Subcutaneous preadipocyte (primary cell): Measurements from ENCODE around the gene EEA1. TPM values are rescaled to one million over a fixed set of nuclear protein-coding genes. Genes with fewer than 3 reads are reported as not detected.

Source experiments
- small RNA-seq: library from RNA; depleted of rRNA; stranded (forward); fragments of <200 nt; gene quantifications from one replicate; pipeline ENCODE3, GENCODE V24; 2012
- total RNA-seq: library from RNA; depleted of rRNA; stranded (reverse); fragments of >200 nt; gene quantifications from 2 replicates; pipeline ENCODE4 v1.2.3, GENCODE V29; 2012

Gene EEA1
- total RNA-seq = 27.6 and 32.6 TPM in 2 replicates

DNA sequence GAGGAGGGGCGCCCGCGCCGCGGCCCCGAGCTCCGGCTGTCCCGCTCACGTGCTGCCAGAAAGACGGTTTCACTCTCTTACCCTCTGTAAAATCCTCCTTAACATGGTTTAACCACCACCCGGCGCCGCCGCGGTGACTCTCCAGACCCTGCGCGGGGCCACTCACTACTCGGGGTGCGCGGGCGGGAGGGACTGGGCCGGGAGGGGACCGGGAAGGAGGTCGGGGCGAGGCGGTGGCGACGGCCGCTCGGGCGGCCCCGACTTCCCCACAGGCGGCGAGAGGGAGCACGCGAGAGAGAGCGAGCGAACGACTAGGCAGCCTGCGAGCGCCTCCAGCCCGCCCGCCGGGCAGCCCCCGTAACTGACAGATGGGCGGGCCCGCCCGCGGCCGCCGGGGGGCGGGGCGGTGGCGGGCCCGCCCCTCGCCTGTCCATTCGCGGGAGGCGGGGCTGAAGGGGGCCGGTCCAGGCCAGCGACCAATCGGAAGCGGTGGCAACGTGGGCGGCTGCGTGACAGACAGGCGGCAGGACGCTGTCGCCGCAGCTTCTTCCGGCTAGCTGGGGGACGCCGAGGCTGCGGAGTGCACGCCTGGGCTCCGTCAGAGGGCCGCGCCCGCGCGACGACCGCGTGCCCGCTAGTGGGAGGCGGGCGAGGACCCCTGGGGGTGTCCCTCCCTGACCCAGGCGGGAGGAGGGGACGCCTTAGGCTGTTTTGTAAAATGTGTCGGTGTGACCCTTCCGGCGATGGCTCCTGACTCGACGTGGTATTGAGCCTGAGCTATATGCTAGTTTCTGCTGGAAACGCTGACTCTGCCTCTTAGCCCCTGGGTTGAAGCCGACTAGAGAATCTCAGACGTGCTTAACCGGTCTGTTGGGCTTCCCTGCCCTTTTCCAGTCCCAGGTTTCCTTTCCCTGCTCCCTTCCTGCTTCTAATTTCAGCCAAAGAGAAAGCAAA, at the start of gene EEA1:
TSS of gene EEA1 (minus strand) at position 334 of the 954 bp plus-strand sequence. CDS start at position 105, 229 bp downstream.

Small RNA genes within 50 kb of the gene (small RNA-seq; reads per million reads assigned to genes)
- gene RNU6-1329P = 0.71 reads per million, percentile 44 among the genes with 10 or more reads in this experiment

Other genes starting within 250 kb of the EEA1 start
- gene PLEKHG7, start 226.3 kb downstream of the EEA1 start, total RNA-seq = not detected in 2 replicates